Measurements from ENCODE around the gene ARHGAP26. TPM values are rescaled to one million over a fixed set of nuclear protein-coding genes. Genes with fewer than 3 reads are reported as not detected.

Gene ARHGAP26
- total RNA-seq, 4 donors from 2014 or later = 22.3 to 40.7 (median 28.2) TPM

GRCh38 chr5:143155455-143155854, 385.3 kb downstream of the ARHGAP26 start:
- intact Hi-C loops (cut with DNase I) = no loop called here
- peaks cover 34 to 49% (median 47%) of the 10 kb centered on the region in 4 donors for H3K4me1 ChIP-seq
- DNase-seq (ENCODE audit: extremely low spot score) = no peak
- peaks cover 0 to 2% (median 0%) of the 10 kb centered on the region in 4 donors for H3K36me3 ChIP-seq
- no peaks in the 10 kb centered on the region for H3K27me3 ChIP-seq
- H3K4me3 ChIP-seq = no peak overlapping the region
- H3K9me3 ChIP-seq = no peaks in the 10 kb centered on the region
- WGBS = 70% methylated on average over 3 of the region's 3 CpGs
- peak overlapping the region; percentile 78 to 83 (median 82) for H3K27ac ChIP-seq (replicated peaks in 1 of 4)
- TF ChIP-seq, protein P1, sequence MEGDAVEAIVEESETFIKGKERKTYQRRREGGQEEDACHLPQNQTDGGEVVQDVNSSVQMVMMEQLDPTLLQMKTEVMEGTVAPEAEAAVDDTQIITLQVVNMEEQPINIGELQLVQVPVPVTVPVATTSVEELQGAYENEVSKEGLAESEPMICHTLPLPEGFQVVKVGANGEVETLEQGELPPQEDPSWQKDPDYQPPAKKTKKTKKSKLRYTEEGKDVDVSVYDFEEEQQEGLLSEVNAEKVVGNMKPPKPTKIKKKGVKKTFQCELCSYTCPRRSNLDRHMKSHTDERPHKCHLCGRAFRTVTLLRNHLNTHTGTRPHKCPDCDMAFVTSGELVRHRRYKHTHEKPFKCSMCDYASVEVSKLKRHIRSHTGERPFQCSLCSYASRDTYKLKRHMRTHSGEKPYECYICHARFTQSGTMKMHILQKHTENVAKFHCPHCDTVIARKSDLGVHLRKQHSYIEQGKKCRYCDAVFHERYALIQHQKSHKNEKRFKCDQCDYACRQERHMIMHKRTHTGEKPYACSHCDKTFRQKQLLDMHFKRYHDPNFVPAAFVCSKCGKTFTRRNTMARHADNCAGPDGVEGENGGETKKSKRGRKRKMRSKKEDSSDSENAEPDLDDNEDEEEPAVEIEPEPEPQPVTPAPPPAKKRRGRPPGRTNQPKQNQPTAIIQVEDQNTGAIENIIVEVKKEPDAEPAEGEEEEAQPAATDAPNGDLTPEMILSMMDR (IDR thresholded peaks at IDR 0.05) = peak in 1 of 3 experiments; percentile 10
- TF ChIP-seq EP300 (IDR thresholded peaks at IDR 0.05) = no peak

GRCh38 chr5:143156086-143156485, 385.9 kb downstream of the ARHGAP26 start:
- peak overlapping the region; percentile 78 to 83 (median 82) for H3K27ac ChIP-seq (replicated peaks in 1 of 4)
- intact Hi-C loops (cut with DNase I) = no loop called here
- H3K4me1 ChIP-seq = peaks cover 34 to 49% (median 47%) of the 10 kb centered on the region in 4 donors
- no peak for TF ChIP-seq POLR2AphosphoS5 (IDR thresholded peaks at IDR 0.05)
- TF ChIP-seq, protein P1 (IDR thresholded peaks at IDR 0.05) = no peak
- TF ChIP-seq POLR2A (IDR thresholded peaks at IDR 0.05; ENCODE audit: low read depth) = no peak
- no peak for TF ChIP-seq EP300 (IDR thresholded peaks at IDR 0.05)
- H3K9me3 ChIP-seq = no peaks in the 10 kb centered on the region
- no peak for DNase-seq (ENCODE audit: extremely low spot score)
- no peaks in the 10 kb centered on the region for H3K27me3 ChIP-seq
- WGBS = 40% methylated on average over 1 of the region's 1 CpG
- H3K4me3 ChIP-seq = no peak overlapping the region
- H3K36me3 ChIP-seq = no peaks in the 10 kb centered on the region

- H3K27ac ChIP-seq (replicated peaks in 1 of 4) = peak overlapping the region; percentile 78 to 83 (median 82)
- TF ChIP-seq POLR2A (IDR thresholded peaks at IDR 0.05; ENCODE audit: low read depth) = no peak
- TF ChIP-seq, protein P1 (IDR thresholded peaks at IDR 0.05) = no peak
- no peak for TF ChIP-seq EP300 (IDR thresholded peaks at IDR 0.05)
- TF ChIP-seq POLR2AphosphoS5 (IDR thresholded peaks at IDR 0.05) = no peak
Observed at GRCh38 chr5:143156572-143156971, 386.4 kb downstream of the ARHGAP26 start.

DNA sequence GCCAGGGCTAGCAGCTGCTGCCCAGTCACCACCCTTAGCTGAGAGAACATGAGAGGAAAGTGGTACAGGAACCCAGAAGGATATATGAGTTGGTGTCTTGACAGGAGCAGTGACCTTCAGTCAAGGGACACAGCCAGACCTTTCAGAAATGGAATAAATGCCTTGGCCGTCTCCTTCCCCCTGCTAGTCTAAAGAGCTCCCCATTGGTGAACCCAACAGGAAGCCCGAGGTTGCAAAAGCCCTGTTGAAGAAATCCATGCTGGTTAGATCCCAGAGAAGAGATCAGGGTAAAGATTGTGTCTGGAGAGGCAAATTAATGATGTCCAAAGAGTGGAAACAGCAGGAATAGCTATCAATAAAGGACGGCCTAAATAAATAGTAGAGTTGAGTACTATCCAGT, 388.9 kb downstream of the ARHGAP26 start:
- no peak for DNase-seq (ENCODE audit: extremely low spot score)
- Histone ChIP-seq H3K9me3 (no peaks in the 10 kb centered on the region), H3K27me3 (no peaks in the 10 kb centered on the region), H3K4me1 (peaks cover 27 to 35% (median 30%) of the 10 kb centered on the region in 4 donors), H3K27ac (replicated peaks in 1 of 4) (no peak overlapping the region), H3K4me3 (no peak overlapping the region), H3K36me3 (no peaks in the 10 kb centered on the region)
- 69% methylated on average over 3 of the region's 3 CpGs for WGBS
- intact Hi-C loops (cut with DNase I) = no loop called here
- TF ChIP-seq, protein P1 (IDR thresholded peaks at IDR 0.05) = no peak
- TF ChIP-seq POLR2AphosphoS5 (IDR thresholded peaks at IDR 0.05) = no peak
- TF ChIP-seq EP300 (IDR thresholded peaks at IDR 0.05) = no peak
- no peak for TF ChIP-seq POLR2A (IDR thresholded peaks at IDR 0.05; ENCODE audit: low read depth)

More at GRCh38 chr5:143156572-143156971, 386.4 kb downstream of the ARHGAP26 start:
- no peak overlapping the region for H3K4me3 ChIP-seq
- intact Hi-C loops (cut with DNase I) = no loop called here
- no peaks in the 10 kb centered on the region for H3K36me3 ChIP-seq
- no peaks in the 10 kb centered on the region for H3K27me3 ChIP-seq
- no peaks in the 10 kb centered on the region for H3K9me3 ChIP-seq
- no peak for DNase-seq (ENCODE audit: extremely low spot score)
- WGBS = 72% methylated on average over 4 of the region's 4 CpGs
- peaks cover 34 to 49% (median 47%) of the 10 kb centered on the region in 4 donors for H3K4me1 ChIP-seq
